HPDE6-E6E7 (cell line): ENCODE measurements around the gene TTLL11.
"Not testable (repeated sequence)": the region's sequence is repeated elsewhere in the genome, so short reads cannot be mapped to it uniquely, and the experiment has no call there.

Experiments used
- DNase-seq: peaks from one replicate; pipeline ENCODE4 v3.0.0; 2011; ENCODE audit warnings: missing footprints; ENCODE audit errors: extremely low spot score

Gene TTLL11

GRCh38 chr9:122080986-122081385 is 12.1 kb downstream of the TTLL11 start:
- DNase-seq: no peak

- no peak for DNase-seq
Measured at GRCh38 chr9:122078557-122078956, 14.6 kb downstream of the TTLL11 start.

- DNase-seq: no peak
Measured at GRCh38 chr9:122076773-122077172, 16.3 kb downstream of the TTLL11 start.

GRCh38 chr9:122076117-122076516 is 17.0 kb downstream of the TTLL11 start:
- DNase-seq: no peak

GRCh38 chr9:122075135-122076030 is 17.7 kb downstream of the TTLL11 start:
- no peak for DNase-seq

- DNase-seq: no peak
Measured at GRCh38 chr9:122071715-122072114, 21.4 kb downstream of the TTLL11 start.

- no peak for DNase-seq
Measured at GRCh38 chr9:122070728-122071515, 22.2 kb downstream of the TTLL11 start.

- DNase-seq: not testable (repeated sequence)
Measured at GRCh38 chr9:122066680-122067079, 26.4 kb downstream of the TTLL11 start.

- no peak for DNase-seq
Measured at GRCh38 chr9:122065923-122066629, 27.0 kb downstream of the TTLL11 start.

- DNase-seq: no peak
Measured at GRCh38 chr9:122060481-122060880, 32.6 kb downstream of the TTLL11 start.

GRCh38 chr9:122059955-122060324 is 33.2 kb downstream of the TTLL11 start:
- DNase-seq: no peak

GRCh38 chr9:122059214-122059954 is 33.7 kb downstream of the TTLL11 start:
- no peak for DNase-seq

- DNase-seq: no peak
Measured at GRCh38 chr9:122058709-122059108, 34.4 kb downstream of the TTLL11 start.

GRCh38 chr9:122058051-122058450 is 35.1 kb downstream of the TTLL11 start:
- no peak for DNase-seq

- DNase-seq: no peak
Measured at GRCh38 chr9:122057211-122057610, 35.9 kb downstream of the TTLL11 start.

- peak; percentile 61 for DNase-seq
Measured at GRCh38 chr9:122056484-122056883, 36.6 kb downstream of the TTLL11 start.

- no peak for DNase-seq
Measured at GRCh38 chr9:122055701-122056100, 37.4 kb downstream of the TTLL11 start.

- peak; percentile 45 for DNase-seq
Measured at GRCh38 chr9:122053567-122054350, 39.3 kb downstream of the TTLL11 start.

GRCh38 chr9:122053064-122053463 is 40.0 kb downstream of the TTLL11 start:
- no peak for DNase-seq
